ENCODE results near the gene TP73. TPM values are rescaled to one million over a fixed set of nuclear protein-coding genes. Genes with fewer than 3 reads are reported as not detected.

TP73 gene
- total and polyA plus RNA-seq, 8 donors, result 0.11 to 0.51 (median 0.28) TPM

DNA sequence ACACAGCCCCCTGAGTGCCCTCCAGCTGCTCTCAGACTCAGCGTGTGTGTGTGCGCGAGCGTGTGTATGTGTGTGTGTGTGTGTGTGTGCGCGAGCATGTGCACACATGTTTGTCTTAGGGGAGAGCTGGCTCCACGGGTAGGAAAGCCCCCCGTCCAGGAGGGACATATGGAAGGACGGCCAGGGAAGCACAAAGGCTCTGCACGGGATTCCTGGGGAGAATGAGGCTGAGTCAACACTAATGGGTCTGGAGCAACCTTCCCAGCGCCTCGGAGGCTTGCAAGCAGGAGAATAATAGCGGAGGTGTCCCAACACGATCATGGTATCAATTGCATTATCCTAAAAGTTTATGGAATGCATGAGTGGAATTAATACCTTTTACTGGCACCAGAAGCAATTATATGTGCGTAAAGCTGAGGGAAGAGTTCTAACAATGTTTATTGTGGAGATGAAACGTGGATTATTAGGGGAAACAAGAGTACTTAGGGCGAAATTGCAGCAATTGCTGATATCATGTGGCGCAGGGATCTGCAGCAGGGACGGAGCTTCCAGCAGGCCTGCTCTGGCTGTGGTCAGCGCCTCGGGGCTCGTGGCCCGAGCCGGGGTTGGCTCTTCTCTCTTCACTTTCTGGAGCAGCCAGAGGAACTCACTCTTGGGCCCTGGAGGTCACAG is 59.6 kb downstream of the TP73 start:
- Histone ChIP-seq H3K27me3 (no peaks in the 10 kb centered on the region), H3K36me3 (no peaks in the 10 kb centered on the region), H3K4me3 (no peak overlapping the region), H3K27ac (no peak overlapping the region), H3K9me3 (no peaks in the 10 kb centered on the region), H3K4me1 (peaks cover 0 to 6% (median 0%) of the 10 kb centered on the region in 3 donors)
- TF ChIP-seq, protein P1, sequence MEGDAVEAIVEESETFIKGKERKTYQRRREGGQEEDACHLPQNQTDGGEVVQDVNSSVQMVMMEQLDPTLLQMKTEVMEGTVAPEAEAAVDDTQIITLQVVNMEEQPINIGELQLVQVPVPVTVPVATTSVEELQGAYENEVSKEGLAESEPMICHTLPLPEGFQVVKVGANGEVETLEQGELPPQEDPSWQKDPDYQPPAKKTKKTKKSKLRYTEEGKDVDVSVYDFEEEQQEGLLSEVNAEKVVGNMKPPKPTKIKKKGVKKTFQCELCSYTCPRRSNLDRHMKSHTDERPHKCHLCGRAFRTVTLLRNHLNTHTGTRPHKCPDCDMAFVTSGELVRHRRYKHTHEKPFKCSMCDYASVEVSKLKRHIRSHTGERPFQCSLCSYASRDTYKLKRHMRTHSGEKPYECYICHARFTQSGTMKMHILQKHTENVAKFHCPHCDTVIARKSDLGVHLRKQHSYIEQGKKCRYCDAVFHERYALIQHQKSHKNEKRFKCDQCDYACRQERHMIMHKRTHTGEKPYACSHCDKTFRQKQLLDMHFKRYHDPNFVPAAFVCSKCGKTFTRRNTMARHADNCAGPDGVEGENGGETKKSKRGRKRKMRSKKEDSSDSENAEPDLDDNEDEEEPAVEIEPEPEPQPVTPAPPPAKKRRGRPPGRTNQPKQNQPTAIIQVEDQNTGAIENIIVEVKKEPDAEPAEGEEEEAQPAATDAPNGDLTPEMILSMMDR (IDR thresholded peaks at IDR 0.05), result no peak
- DNase-seq, result no peak
- 80 to 81% methylated on average over 24 of the region's 24 CpGs for WGBS, 2 donors
- intact Hi-C loops (cut with DNase I), result no loop called here
- no peak for FAIRE-seq
- ATAC-seq, result no peak

DNA sequence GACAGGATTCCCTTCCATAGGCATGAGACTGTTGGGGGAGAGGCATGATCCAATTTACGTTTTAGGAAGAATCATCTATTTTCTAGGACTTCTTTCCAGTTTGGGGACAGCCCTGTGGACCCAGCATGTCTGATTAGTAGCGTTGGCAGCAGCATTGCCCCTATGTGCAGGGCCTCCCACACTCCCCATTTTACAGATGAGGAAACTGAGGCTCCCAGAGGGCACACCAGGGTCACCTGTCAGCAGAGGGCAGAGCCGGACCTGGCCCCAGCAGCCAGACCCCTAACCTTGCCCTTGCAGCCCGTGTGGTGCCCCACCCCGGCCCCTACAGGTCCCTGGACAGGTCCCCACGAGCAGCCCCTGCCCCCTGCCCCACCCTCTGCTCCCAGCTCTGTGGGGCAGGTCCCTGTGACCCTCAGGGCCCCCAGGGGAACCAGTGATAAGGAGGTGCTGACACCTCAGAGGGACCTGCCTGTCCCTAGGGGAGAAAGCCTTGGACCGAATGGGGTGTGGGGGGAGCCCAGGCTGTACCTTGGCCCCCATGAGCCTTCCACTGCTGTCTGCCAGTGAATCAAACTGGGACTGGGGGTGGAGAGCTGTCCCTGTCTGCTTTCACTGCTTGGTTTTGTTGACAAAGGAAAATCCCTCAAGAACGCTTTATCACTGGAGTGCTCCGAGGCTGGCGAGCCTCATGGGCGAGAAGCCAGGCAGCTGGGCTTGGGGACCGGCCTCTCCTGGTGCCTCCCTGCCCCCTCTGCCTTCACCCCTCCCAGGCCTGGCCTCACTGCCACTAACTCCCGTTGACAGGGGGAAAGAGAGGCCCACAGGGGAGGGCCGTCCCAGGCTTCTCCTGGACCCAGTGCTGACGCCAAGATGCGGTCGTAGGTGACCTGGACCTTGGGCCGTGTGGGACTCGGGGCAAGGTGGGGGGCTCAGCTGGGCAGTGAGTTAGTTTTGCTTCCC is 60.5 kb downstream of the TP73 start:
- DNase-seq, result no peak
- ATAC-seq, result no peak
- intact Hi-C loops (cut with DNase I), result no loop called here
- Histone ChIP-seq H3K9me3 (no peaks in the 10 kb centered on the region), H3K36me3 (no peaks in the 10 kb centered on the region), H3K27me3 (no peaks in the 10 kb centered on the region), H3K4me1 (peaks cover 0 to 6% (median 0%) of the 10 kb centered on the region in 3 donors), H3K27ac (no peak overlapping the region), H3K4me3 (no peak overlapping the region)
- no peak for FAIRE-seq
- 57 to 66% methylated on average over 18 to 19 of the region's 19 CpGs for WGBS, 2 donors
- TF ChIP-seq, protein P1 (IDR thresholded peaks at IDR 0.05), result no peak

DNA sequence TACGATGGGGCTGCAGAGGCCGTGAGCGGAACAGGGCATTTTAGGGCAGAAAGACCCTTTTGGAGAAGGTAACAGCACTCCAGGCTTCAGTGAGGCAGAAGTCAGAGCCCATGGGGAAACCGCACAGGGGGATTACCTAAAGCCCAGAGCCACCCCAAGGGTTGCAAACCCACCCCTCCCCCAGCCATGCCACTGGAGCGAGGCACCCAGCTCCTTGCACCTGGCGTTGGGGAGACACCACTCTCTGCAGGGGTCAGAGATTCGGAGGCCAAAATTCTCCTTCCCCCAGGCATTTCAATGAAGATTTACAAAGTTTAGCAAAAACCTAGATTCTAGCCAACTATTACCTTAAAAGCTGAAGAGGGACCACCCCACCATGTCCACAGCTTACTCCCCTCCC is 61.5 kb downstream of the TP73 start:
- ATAC-seq (no peak), FAIRE-seq (no peak), DNase-seq (no peak)
- TF ChIP-seq, protein P1 (IDR thresholded peaks at IDR 0.05), result no peak
- Histone ChIP-seq H3K4me3 (no peak overlapping the region), H3K36me3 (no peaks in the 10 kb centered on the region), H3K27ac (no peak overlapping the region), H3K27me3 (no peaks in the 10 kb centered on the region), H3K9me3 (no peaks in the 10 kb centered on the region), H3K4me1 (peaks cover 0 to 2% (median 0%) of the 10 kb centered on the region in 3 donors)
- 80 to 85% methylated on average over 7 of the region's 7 CpGs for WGBS, 2 donors
- intact Hi-C loops (cut with DNase I), result no loop called here

DNA sequence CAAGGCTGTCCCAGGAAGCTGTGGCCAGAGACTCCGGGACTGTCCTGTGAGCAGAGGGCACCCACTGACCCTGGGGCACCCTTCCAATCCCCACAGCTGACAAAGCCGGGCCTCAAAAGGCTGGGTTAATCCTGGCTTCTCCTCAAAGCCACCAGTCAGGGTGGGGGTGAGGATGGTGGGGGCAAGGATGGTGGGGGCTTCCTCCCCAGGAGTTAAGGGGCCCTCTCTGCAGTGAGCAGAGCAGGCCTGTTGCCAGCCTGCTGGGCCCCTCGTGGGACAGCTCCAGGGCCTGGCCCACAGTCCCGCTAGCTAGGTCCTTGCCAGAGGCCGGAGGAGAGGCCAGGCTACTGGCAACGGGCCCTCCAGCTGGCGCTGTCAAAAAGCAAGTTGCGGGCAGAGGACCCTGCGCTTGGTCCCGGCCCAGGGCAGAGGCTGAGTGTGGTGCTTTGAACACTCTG is 62.0 kb downstream of the TP73 start:
- Histone ChIP-seq H3K36me3 (no peaks in the 10 kb centered on the region), H3K4me3 (no peak overlapping the region), H3K27me3 (no peaks in the 10 kb centered on the region), H3K27ac (no peak overlapping the region), H3K4me1 (no peaks in the 10 kb centered on the region), H3K9me3 (no peaks in the 10 kb centered on the region)
- FAIRE-seq (no peak), DNase-seq (no peak), ATAC-seq (no peak)
- 64 to 75% methylated on average over 8 to 10 of the region's 10 CpGs for WGBS, 2 donors
- intact Hi-C loops (cut with DNase I), result no loop called here
- TF ChIP-seq, protein P1 (IDR thresholded peaks at IDR 0.05), result no peak
